Esophagus squamous epithelium (tissue), 4 donors: ENCODE measurements around the gene ALX4.

Source experiments
- CTCF ChIP-seq, 6 experiments: fragments of 450-650 bp in 4 of 6; fragments of 200-600 bp in 2 of 6; sonication (generic) in 2 of 6; IDR thresholded peaks; one replicate each; pipeline ENCODE4 v1.5.1; 2016 to 2019; ENCODE audit warnings: antibody characterized with exemption in 6 of 6, mild to moderate bottlenecking in 4 of 6, moderate library complexity in 4 of 6
- POLR2A ChIP-seq, 4 donors: fragments of 450-650 bp; IDR thresholded peaks; one replicate each; pipeline ENCODE4 v1.6.1; 2017; ENCODE audit warnings: antibody characterized with exemption in 4 of 4, mild to moderate bottlenecking in 4 of 4, moderate library complexity in 3 of 4

DNA sequence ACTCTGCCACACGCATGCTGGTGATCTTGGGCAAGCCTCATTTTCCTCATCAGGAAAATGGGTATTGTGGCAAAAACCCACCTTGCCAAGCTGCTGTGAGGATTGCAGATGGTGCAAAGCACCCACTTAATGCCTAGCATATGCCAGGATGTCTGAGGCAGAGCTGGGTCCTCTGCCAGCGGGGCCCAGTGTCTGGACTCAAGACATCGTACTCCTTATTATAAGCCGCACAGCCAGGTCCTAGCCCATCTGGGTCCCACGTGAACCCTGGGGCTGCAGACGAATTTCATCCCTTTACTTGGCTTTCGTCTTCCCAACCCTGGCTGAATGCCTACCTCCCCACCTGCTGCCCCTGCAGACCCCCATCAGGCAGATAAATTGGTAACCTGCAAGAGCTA is 34.5 kb upstream of the ALX4 start:
- TF ChIP-seq CTCF (IDR thresholded peaks at IDR 0.05) (no peak), POLR2A (IDR thresholded peaks at IDR 0.05) (no peak)
